RCC 7860 (cell line): Measurements from ENCODE around the gene KIF13A.
A peak's percentile ranks its signal among the peaks of the same experiment; 100 is the strongest.
"Not testable (repeated sequence)": the region's sequence is repeated elsewhere in the genome, so short reads cannot be mapped to it uniquely, and the experiment has no call there.

Experiments used
- DNase-seq: peaks from one replicate; pipeline ENCODE4 v3.0.0-alpha.2; 2015; ENCODE audit warnings: low spot score
- FAIRE-seq: peaks from 2 replicates; lab custom pipeline; 2012; peaks lifted over from hg19 to GRCh38; lab: Jason Lieb, UNC

The KIF13A gene

DNA sequence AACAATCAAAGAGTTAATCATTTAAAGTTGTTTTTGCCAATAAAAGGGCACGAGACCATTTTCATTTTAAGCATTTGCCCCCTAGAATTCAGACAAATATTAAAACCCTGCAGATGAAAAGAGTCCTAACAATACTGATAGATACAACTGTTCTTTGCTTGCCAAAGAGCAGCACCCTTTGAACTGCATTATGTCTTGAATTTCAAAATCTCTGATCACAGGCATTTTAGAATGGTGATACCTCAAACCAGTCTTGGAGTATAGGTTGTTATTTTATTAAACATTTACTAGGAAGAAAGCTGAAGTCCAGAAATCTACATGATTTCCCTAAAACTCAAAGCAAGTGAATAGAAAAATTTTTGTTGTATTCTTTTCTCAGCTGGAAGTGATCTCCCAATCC, 108.7 kb downstream of the KIF13A start:
- FAIRE-seq (no peak), DNase-seq (no peak)

GRCh38 chr6:17877895-17878440, 109.5 kb downstream of the KIF13A start:
- DNase-seq: no peak
- FAIRE-seq: no peak

DNA sequence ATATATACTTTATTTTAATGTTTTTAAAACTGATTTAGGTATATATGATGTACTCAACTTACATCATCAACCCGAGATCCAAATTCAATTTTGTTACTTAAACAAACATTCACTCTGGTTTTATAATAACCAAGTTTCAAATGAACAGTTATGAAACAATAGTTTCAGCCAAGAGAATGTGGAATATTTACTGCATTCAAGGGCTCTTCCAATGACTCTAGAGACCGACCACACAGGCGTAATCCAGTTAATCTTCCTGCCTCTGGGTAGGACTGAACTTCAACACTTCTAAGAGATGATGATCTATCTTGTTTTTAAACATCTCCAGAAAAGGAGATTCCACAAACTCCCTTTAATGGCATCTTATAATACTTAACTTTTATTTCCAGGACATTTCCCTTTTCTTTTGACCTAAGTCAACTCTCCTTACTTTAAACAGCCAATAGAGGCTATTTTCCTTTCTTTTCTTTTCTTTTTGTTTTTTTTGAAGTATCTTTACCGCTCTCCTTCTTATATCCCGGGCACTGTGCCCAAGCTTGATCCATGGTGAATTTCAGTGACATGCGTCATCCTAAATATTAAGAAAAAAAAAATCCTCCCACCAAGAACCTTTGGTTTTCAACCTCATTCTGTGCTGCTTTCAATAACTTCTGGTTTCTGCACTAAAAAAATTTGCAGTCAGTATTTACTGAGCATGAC, 110.1 kb downstream of the KIF13A start:
- FAIRE-seq (peak; percentile 85), DNase-seq (peak; percentile 76)

DNA sequence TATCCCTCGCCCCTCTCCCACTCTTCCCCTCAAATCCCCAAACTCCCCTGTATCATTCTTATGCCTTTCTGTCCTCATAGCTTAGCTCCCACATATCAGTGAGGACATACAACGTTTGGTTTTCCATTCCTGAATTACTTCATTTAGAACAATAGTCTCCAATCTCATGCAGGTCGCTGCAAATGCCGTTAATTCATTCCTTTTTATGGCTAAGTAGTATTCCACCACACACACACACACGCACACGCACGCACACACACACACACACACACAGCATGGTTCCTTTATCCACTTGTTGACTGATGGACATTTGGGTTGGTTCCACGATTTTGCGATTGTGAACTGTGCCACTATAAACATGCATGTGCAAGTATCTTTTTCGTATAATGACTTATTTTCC, 112.7 kb downstream of the KIF13A start:
- DNase-seq (no peak), FAIRE-seq (no peak)

DNA sequence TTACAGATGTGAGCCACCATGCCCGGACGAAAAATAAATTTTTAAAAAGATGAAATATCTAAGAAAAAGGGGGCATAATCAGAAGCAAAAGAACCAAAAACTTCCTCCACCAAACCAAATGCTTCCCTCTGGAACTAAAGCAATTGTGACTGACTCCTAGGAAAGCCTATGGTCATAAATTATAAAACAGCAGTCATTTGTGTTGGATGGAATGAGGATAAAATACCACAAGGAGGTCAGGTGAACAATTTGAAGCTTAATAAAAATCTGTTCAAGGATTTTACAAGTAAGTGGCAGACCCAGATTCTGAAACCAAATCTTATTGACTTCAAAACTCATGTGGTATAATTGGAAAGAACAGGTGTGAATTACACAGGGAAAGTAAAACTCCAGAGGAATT, 114.5 kb downstream of the KIF13A start:
- FAIRE-seq (no peak), DNase-seq (no peak)

DNA sequence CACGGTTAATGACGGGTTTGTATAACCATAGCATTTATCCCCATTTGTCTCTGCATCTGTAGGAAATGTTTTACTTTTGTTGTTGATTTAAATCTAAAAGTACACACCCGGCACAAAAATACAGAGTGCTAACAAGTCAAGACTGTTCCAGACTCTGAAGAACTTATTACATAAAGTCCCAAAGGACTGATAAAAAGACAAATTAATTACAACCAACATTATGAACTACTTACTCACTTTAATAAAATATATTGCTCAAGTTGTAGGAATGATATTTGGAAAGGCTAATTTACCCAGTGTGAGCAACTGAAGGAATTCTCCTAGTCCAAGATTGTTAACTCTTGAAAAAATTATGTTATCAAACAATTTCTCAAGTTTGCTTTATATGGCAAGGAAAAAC, 115.6 kb downstream of the KIF13A start:
- no peak for FAIRE-seq
- DNase-seq: no peak

DNA sequence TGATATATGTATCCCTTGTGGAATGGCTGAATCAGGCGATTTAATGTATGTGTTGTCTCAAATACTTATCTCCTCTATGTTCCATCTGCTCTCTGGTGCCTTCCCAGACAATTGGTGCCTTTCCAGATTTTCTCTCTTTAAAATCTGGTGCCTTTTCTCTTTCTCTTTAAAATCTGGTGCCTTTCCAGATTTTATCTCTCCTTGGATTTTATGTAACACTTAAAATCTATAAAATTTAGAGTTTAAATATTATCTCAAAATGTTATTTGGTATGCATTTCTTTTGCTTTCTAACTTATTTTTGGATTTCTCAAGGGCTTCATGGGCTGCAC, 116.3 kb downstream of the KIF13A start:
- no peak for DNase-seq
- no peak for FAIRE-seq

DNA sequence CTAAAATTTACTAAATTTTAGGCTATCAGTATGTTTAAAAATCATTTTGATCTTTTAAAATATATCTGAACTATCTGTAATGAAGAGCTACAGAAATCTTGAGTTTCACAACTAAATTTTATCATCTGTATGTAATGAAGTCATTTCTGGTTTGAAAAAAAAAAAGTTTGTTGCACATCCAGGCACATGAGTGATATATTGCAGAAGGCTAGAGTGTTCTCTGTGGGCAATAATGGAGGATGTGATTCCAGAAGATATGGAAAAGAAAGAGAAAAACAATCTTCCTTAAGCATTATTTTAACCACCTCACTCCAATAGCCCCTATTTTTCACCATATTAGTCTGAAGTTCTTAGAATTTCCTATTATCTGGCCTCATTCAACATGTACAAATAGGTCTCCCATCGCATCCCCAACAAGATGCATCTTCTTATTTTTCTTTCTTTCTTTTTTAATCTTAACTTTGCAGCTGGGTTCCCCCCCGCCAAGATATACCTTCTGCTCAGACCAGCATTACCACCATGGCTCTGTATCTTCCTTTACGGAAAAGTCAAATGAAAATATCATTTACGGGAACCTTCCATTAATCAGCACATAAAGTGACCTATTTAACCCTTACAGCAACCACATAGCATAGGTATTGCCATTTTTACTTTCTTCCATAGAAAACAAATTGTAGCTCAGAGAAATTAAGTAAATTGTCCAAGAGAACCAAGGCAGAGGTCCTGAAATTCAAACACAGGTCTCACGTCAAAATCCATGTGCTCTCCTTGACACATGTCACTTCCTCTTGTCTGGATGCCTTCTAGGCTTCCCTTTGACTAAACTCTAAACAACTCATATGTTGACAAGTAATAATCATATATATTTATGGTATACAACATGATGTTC, 116.9 kb downstream of the KIF13A start:
- FAIRE-seq (no peak), DNase-seq (no peak)

DNA sequence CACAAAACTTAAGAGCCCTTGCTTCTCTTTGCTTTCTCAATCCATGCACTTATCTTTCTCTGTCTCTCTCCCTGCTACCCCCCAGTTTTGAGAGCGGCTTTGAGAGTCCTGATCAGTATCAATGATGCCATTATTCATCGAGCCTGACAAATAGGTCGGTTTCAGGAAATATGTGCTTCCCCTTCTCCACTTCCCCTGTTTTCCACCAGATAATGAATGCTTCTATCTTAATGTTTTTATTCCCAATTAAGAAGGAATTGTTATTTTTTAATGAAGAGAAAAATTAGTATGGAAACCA, 117.7 kb downstream of the KIF13A start:
- no peak for FAIRE-seq
- DNase-seq: no peak

DNA sequence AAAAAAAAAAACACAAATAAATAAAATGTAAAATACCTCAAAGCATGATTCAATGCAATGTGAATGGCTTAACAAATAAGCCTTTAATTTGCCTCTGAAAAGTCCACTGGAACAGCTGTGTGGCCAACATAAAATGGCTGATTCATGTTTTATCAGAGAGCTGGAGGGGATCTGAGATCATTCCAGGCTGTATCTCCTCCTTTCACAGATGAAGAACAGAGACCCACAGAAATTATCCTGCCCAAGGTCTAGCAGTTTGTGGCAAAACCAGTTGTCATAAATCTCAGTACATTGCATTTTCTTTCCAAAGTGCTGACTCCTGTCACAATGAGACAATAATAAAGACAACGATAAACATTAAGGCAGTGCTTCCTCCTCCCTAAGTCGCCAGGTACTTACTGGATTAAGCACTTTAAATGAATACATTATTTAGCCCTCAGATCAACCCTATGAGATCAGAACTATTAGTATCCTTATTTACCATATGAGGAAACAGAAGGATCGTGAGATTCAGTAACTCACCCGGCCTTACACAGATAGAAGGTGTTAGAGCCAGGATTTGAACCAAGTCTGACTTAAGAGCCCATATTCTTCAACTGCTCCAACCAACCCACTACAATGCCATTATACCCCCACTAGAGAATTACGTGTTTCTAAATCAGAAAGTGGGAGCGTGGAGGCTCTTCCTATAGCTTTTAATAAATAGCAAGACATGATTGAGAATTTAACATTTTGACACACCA, 118.3 kb downstream of the KIF13A start:
- peak; percentile 57 for FAIRE-seq

DNA sequence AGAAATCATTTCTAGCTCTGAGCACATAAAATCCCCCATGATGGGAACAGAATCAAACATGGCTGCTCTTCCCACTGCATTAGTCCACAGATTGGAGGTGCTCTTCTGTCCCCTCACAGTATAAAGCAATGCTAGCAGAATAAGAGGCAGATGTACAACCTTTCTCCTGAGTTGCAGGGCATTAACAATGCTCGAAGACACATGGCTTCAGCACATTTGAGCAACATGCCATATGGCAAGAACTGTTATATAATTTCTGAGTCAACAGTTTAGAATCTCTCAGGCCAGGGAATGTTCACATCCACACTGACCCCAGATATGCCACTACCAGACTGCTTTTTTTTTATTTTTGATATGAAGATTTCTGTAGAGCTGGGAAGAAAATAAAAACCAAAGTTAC, 119.6 kb downstream of the KIF13A start:
- peak; percentile 78 for FAIRE-seq
- DNase-seq: peak; percentile 70

More for the DNA sequence above, 118.3 kb downstream of the KIF13A start:
- peak; percentile 49 for DNase-seq

GRCh38 chr6:17866876-17867444, 120.5 kb downstream of the KIF13A start:
- no peak for FAIRE-seq
- DNase-seq: no peak

GRCh38 chr6:17865798-17866725, 121.4 kb downstream of the KIF13A start:
- DNase-seq: peak; percentile 99
- peak; percentile 98 for FAIRE-seq

GRCh38 chr6:17865243-17865642, 122.2 kb downstream of the KIF13A start:
- FAIRE-seq (no peak), DNase-seq (peak; percentile 53)

- peak; percentile 91 for DNase-seq
- peak; percentile 80 for FAIRE-seq
These were observed 123.3 kb downstream of the KIF13A start for GRCh38 chr6:17863901-17864754.

- FAIRE-seq (no peak), DNase-seq (no peak)
These were observed 126.1 kb downstream of the KIF13A start for GRCh38 chr6:17861361-17861760.

GRCh38 chr6:17859846-17860245, 127.6 kb downstream of the KIF13A start:
- DNase-seq (no peak), FAIRE-seq (no peak)

DNA sequence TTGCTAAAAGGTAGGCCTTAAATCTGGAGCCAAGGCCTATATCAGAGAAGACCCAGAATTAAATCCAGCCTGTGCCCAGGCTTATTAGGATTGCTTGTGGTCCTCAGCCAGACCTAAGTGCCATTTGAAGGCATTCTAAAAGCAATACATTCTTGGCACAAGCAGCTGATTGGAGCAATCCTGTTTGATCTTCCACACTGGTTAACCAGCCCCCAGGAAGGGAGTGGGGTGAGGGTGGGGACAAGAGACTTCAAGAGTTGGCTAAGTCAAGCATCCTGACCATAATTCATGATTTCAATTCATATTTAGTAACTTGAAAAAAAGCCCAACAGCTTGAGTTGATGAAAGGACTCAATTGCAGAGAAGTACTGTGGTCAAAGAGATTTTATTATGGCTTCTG, 128.9 kb downstream of the KIF13A start:
- FAIRE-seq (no peak), DNase-seq (no peak)

GRCh38 chr6:17857188-17857587, 130.2 kb downstream of the KIF13A start:
- not testable (repeated sequence) for DNase-seq, FAIRE-seq
